Loucy (cell line): ENCODE results near the gene SLC25A33.
A peak's percentile ranks its signal among the peaks of the same experiment; 100 is the strongest.

ENCODE experiments used
- H2AFZ ChIP-seq: fragments of 200-600 bp; sonication (generic); 2 replicates; pipeline ENCODE4 v1.6.0; 2016; ENCODE audit warnings: antibody characterized with exemption, mild to moderate bottlenecking, low read length, moderate library complexity
- H3F3A ChIP-seq: fragments of 200-600 bp; 2 replicates; pipeline ENCODE4 v1.6.0; 2016; ENCODE audit warnings: antibody characterized with exemption, low read depth, mild to moderate bottlenecking
- H3K27me3 ChIP-seq: fragments of 200-600 bp; sonication (generic); 2 replicates; pipeline ENCODE4 v1.6.1; 2014; ENCODE audit warnings: low read length, mild to moderate bottlenecking; ENCODE audit not compliant: insufficient read depth, poor library complexity, severe bottlenecking
- H3K36me3 ChIP-seq: fragments of 200-600 bp; sonication (generic); 2 replicates; pipeline ENCODE4 v1.6.1; 2016; ENCODE audit warnings: low read length; ENCODE audit not compliant: insufficient read depth
- H3K4me1 ChIP-seq: fragments of 200-600 bp; sonication (generic); 2 replicates; pipeline ENCODE4 v1.5.1; 2014; ENCODE audit warnings: low read length, mild to moderate bottlenecking; ENCODE audit not compliant: insufficient read depth, poor library complexity, severe bottlenecking
- H3K4me2 ChIP-seq: fragments of 200-600 bp; sonication (generic); 2 replicates; pipeline ENCODE4 v1.6.0; 2014; ENCODE audit warnings: antibody characterized with exemption, low read length, low read depth, mild to moderate bottlenecking; ENCODE audit not compliant: poor library complexity, severe bottlenecking
- H3K4me3 ChIP-seq: fragments of 200-600 bp; sonication (generic); 2 replicates; pipeline ENCODE4 v1.5.1; 2014; ENCODE audit warnings: low read length, mild to moderate bottlenecking, mixed read lengths; ENCODE audit not compliant: poor library complexity, severe bottlenecking
- H3K79me2 ChIP-seq: fragments of 200-600 bp; sonication (generic); 2 replicates; pipeline ENCODE4 v1.6.1; 2014; ENCODE audit warnings: low read length; ENCODE audit not compliant: insufficient read depth
- H3K9ac ChIP-seq: fragments of 200-600 bp; sonication (generic); 2 replicates; pipeline ENCODE4 v1.6.0; 2014; ENCODE audit warnings: mild to moderate bottlenecking, low read depth, low read length, moderate library complexity; ENCODE audit not compliant: poor library complexity, severe bottlenecking
- H3K9me2 ChIP-seq: fragments of 200-600 bp; sonication (generic); replicated peaks from 2 replicates; pipeline ENCODE4 v1.6.1; 2016; ENCODE audit warnings: low read depth, low read length, mixed read lengths
- H3K9me3 ChIP-seq: fragments of 200-600 bp; sonication (generic); 2 replicates; pipeline ENCODE4 v1.6.1; 2014; ENCODE audit warnings: mild to moderate bottlenecking, antibody characterized with exemption, low read length, low read depth; ENCODE audit not compliant: insufficient read depth
- H4K20me1 ChIP-seq: fragments of 200-600 bp; sonication (generic); 2 replicates; pipeline ENCODE4 v1.6.0; 2014; ENCODE audit warnings: antibody characterized with exemption, low read length, mild to moderate bottlenecking; ENCODE audit not compliant: insufficient read depth, poor library complexity, severe bottlenecking
- CTCF ChIP-seq: fragments of 200-600 bp; sonication (generic); conservative IDR thresholded peaks from 2 replicates; pipeline ENCODE4 v1.5.1; 2014; ENCODE audit warnings: mild to moderate bottlenecking, antibody characterized with exemption, low read length
- EZH2phosphoT487 ChIP-seq: fragments of 200-600 bp; IDR thresholded peaks from 2 replicates; pipeline ENCODE4 v1.6.1; 2018; ENCODE audit warnings: antibody characterized with exemption, mild to moderate bottlenecking, moderate library complexity, borderline replicate concordance

The SLC25A33 gene

GRCh38 chr1:9539165-9539828, at the start of gene SLC25A33:
Gene SLC25A33 (plus strand): TSS chr1:9539465. CDS start chr1:9539692, 227 bp downstream.
- no peaks in the 10 kb centered on the region for H3K9me2 ChIP-seq
- H2AFZ ChIP-seq: peak within 1 kb of the TSS; percentile 46
- no peaks in the 10 kb centered on the region for H3K36me3 ChIP-seq
- peaks cover 33% of the 10 kb centered on the region for H4K20me1 ChIP-seq
- H3K9ac ChIP-seq: peak within 1 kb of the TSS; percentile 74
- no peaks in the 10 kb centered on the region for H3K27me3 ChIP-seq
- H3K4me1 ChIP-seq: peaks cover 46% of the 10 kb centered on the region
- H3K79me2 ChIP-seq: peaks cover 45% of the 10 kb centered on the region
- no peaks in the 10 kb centered on the region for H3K9me3 ChIP-seq
- H3K4me2 ChIP-seq: peak within 1 kb of the TSS; percentile 98
- TF ChIP-seq CTCF (no peak), EZH2phosphoT487 (no peak)
- H3F3A ChIP-seq: no peaks in the 10 kb centered on the region
- peak within 1 kb of the TSS; percentile 91 for H3K4me3 ChIP-seq

- H3K4me2 ChIP-seq: no peak overlapping the region
- TF ChIP-seq EZH2phosphoT487 (no peak), CTCF (peak; percentile 86)
Measured at GRCh38 chr1:9490605-9491339, 48.5 kb upstream of the SLC25A33 start.

GRCh38 chr1:9493326-9493725, 45.9 kb upstream of the SLC25A33 start:
- Histone ChIP-seq H3K36me3 (no peaks in the 10 kb centered on the region), H3K27me3 (no peaks in the 10 kb centered on the region), H2AFZ (no peak overlapping the region), H3K9me3 (no peaks in the 10 kb centered on the region), H3K9me2 (no peaks in the 10 kb centered on the region), H4K20me1 (no peaks in the 10 kb centered on the region), H3K4me1 (peaks cover 9% of the 10 kb centered on the region), H3K9ac (no peak overlapping the region), H3K4me3 (no peak overlapping the region), H3K79me2 (no peaks in the 10 kb centered on the region), H3K4me2 (no peak overlapping the region), H3F3A (no peaks in the 10 kb centered on the region)
- no peak for TF ChIP-seq CTCF
- no peak for TF ChIP-seq EZH2phosphoT487

More at GRCh38 chr1:9490605-9491339, 48.5 kb upstream of the SLC25A33 start:
- H3K79me2 ChIP-seq: no peaks in the 10 kb centered on the region
- H2AFZ ChIP-seq: no peak overlapping the region
- no peaks in the 10 kb centered on the region for H4K20me1 ChIP-seq
- H3K9me3 ChIP-seq: no peaks in the 10 kb centered on the region
- H3K4me3 ChIP-seq: no peak overlapping the region
- peaks cover 9% of the 10 kb centered on the region for H3K4me1 ChIP-seq
- no peaks in the 10 kb centered on the region for H3K9me2 ChIP-seq
- H3K27me3 ChIP-seq: no peaks in the 10 kb centered on the region
- no peaks in the 10 kb centered on the region for H3F3A ChIP-seq
- no peaks in the 10 kb centered on the region for H3K36me3 ChIP-seq
- H3K9ac ChIP-seq: no peak overlapping the region
